Skeletal muscle cell (primary cell): ENCODE measurements around the gene SLC12A5.

Source experiments
- DNase-seq: peaks from one replicate; pipeline ENCODE4 v3.0.0-alpha.2; 2010; ENCODE audit warnings: low read depth
- H3K4me3 ChIP-seq: 2 replicates; pipeline ENCODE4 v1.5.1; 2011; ENCODE audit warnings: low read depth, mild to moderate bottlenecking, control low read depth, low read length, moderate library complexity

The SLC12A5 gene

GRCh38 chr20:46065006-46065405, 36.0 kb downstream of the SLC12A5 start:
- DNase-seq, result no peak
- no peak overlapping the region for H3K4me3 ChIP-seq

DNA sequence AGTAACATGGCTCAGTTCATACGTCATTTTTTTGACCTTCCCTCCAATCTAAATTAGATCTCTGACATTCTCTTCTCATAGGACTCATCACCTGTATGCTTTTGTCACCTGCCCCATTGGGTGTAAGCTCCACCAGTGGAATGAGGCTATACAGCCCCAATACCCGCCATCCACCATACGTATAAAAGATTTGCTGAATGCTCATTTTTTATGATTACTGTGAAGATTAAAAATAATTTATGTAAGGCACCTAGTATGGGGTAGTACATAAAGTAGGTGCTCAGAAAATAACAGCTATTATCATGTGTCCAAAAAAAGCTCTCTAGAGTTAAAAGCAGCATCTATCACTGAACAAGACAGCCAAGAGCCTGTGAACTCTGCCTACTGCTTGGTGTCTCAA, 36.7 kb downstream of the SLC12A5 start:
- no peak for DNase-seq
- no peak overlapping the region for H3K4me3 ChIP-seq

DNA sequence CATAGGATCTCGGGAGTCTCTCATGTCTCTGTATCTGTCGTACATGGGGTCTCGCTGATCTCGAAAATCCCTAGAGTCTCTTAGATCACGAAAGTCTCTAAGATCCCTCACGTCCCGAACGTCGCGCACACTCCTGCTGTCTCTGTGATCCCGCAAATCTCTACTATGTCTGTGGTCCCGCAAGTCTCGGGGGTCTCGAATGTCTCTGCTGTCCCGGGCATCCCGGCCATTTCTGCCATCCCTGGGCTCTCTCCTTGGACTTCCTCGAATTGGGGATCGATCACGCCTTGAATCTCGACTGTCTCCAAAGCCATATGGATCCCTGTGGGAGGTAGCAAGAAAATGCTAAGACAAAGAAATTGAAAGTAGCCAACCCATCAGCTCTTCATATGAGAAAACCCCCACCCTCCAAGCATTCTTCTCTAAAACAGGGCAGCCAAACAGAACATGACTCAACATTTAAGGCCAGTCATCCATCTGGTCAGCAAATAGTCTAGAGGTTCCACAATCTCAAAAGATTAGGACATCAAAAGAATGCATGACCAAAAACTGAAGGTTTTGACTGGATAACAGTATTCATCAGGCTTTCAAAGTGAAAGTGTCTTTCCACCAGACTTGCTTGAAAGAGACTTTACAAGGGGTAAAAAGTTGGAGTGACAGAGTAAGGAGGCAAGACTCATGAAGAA, 41.3 kb downstream of the SLC12A5 start:
- DNase-seq, result no peak
- no peak overlapping the region for H3K4me3 ChIP-seq

DNA sequence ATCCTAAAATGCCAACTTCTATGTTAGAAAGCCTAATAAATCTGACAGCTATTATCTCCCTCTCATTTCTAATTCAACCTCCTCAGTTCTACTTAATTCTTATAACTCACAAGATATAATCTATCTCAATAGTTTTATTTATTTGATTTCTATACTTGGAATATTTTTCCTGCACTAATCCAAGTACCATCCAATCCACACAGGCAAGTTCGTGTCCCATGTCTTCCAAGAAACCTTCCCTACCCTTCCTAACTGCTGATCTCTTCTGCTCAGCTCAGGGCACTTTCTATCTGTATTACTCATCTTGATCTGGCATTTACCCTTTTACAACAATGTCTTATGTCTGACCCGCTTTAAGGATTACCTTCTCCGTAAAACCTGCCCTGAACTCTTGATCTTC, 42.6 kb downstream of the SLC12A5 start:
- H3K4me3 ChIP-seq, result no peak overlapping the region
- no peak for DNase-seq

DNA sequence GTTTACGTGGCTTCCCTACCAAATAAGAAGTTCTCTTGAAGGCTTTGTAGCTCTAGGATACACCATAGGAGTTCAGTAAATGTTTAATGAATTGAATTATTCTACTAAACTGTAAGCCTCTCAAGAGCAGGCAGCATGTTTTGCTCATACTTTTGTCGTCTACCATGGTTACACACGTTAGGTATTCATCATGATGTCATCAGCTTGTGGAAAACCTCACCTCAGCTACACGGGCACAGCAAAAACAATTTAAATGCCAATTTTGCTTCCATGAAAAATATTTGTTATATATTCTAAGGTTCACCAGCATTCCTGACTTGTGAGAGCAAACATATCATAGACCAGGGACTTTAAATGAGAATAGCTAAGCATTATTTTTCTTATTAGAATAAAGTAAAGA, 44.0 kb downstream of the SLC12A5 start:
- no peak for DNase-seq
- H3K4me3 ChIP-seq, result no peak overlapping the region

- no peak for DNase-seq
- H3K4me3 ChIP-seq, result no peak overlapping the region
Measured at GRCh38 chr20:46073443-46073842, 44.4 kb downstream of the SLC12A5 start.

GRCh38 chr20:46074006-46074405, 45.0 kb downstream of the SLC12A5 start:
- H3K4me3 ChIP-seq, result no peak overlapping the region
- no peak for DNase-seq

GRCh38 chr20:46076806-46077205, 47.8 kb downstream of the SLC12A5 start:
- no peak overlapping the region for H3K4me3 ChIP-seq
- DNase-seq, result no peak

GRCh38 chr20:46077642-46078305, 48.8 kb downstream of the SLC12A5 start:
- no peak overlapping the region for H3K4me3 ChIP-seq
- DNase-seq, result no peak

GRCh38 chr20:46078954-46079353, 49.9 kb downstream of the SLC12A5 start:
- DNase-seq, result no peak
- H3K4me3 ChIP-seq, result no peak overlapping the region

DNA sequence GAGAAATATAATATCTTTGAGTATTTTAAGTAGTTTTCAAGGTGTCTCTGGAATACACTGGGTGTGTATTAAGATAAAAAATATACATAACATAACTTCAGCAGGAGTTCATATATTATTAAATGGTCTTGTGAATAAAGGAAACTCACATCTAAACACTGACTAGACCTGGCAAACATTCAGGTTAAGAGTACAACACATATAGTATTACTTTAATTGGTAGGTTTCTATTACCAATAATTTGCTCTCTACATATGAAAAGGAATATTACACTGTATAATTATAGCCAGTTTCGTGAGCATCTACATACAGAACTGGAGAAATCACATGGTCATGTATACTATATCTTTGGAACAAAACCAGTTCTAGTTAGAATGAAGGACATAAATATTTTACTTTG, 52.1 kb downstream of the SLC12A5 start:
- no peak overlapping the region for H3K4me3 ChIP-seq
- no peak for DNase-seq

- no peak for DNase-seq
- H3K4me3 ChIP-seq, result no peak overlapping the region
Measured at GRCh38 chr20:46083101-46083500, 54.1 kb downstream of the SLC12A5 start.

DNA sequence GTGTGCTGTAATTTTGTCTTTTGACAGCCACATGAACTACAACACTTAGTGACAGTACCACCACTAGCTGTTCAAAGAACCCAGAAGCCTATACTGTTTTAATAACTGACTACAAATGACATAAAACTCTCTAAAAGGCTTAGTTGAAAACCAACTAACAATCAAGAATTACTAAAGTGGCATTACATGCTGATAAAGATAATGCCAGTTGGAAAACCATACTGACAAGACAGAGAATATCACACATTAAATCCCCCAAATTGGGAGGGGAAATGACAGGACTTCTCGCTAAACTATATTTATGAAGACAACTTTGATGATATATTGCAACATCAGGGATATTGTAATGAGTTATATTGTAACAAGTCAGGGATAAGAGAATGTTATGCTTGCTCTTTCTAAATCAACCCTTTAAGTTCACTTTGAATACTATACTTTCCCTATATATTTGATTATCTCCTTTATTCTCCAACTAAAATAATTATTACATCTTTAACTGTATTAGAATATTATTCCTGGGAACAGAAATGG, 54.6 kb downstream of the SLC12A5 start:
- H3K4me3 ChIP-seq, result no peak overlapping the region
- no peak for DNase-seq

DNA sequence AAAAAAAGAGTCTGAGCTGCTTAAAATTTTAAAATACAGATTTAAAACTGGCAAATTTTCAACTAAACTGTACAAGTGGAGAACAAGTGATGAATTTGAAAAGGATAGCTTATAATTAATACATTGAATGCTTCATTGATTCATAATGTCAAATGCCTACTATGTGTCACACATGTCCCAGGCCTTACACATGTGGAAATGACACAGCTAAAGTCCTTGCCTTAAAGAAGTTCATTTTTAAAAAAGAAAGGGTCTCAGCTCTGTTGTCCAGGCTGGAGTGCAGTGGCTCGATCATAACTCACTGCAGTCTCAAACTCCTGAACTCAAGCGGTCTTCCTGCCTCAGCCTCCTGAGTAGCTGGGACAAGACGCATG, 55.8 kb downstream of the SLC12A5 start:
- no peak overlapping the region for H3K4me3 ChIP-seq
- no peak for DNase-seq

- DNase-seq, result peak; percentile 30
- no peak overlapping the region for H3K4me3 ChIP-seq
Measured at GRCh38 chr20:46085179-46085851, 56.3 kb downstream of the SLC12A5 start.

- no peak for DNase-seq
- H3K4me3 ChIP-seq, result no peak overlapping the region
Measured at GRCh38 chr20:46087161-46087560, 58.1 kb downstream of the SLC12A5 start.

DNA sequence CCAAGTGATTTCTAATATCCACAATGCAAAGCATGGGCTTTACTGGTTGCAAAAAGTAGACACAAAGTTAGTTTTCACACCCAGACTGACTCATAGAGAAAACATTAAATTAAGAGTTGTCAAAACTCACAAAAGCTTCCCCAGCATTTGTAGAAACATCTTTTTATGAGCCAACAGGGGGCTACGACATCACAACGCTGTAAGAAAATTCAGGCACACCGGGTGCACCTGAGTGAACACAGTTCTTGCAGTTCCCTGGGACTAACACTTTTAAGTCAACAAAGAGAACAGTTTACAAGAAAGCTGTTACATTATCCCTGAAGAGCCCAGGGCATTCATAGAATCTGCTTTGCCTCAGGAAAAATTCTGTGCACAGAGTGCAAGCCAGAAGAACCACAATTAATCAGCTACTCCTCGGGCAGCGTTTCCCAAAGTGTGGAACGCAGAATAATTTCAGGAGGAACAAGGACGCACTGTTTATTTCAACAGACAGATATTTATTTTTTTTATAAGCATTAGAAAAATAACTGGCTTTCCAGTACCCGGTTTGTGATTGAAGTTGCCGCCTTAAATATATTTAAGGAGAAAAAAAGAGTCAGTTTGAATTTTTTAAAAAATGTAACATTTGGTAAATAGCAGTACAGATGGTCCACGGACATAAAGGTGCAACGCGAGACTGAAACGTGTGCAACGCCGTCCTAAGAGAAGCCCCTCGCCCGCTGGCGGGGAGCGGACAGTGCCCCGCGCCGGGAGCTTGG, 59.6 kb downstream of the SLC12A5 start:
- peak overlapping the region; percentile 87 for H3K4me3 ChIP-seq
- DNase-seq, result no peak

GRCh38 chr20:46089167-46089416, 60.1 kb downstream of the SLC12A5 start:
- H3K4me3 ChIP-seq, result peak overlapping the region; percentile 87
- no peak for DNase-seq

DNA sequence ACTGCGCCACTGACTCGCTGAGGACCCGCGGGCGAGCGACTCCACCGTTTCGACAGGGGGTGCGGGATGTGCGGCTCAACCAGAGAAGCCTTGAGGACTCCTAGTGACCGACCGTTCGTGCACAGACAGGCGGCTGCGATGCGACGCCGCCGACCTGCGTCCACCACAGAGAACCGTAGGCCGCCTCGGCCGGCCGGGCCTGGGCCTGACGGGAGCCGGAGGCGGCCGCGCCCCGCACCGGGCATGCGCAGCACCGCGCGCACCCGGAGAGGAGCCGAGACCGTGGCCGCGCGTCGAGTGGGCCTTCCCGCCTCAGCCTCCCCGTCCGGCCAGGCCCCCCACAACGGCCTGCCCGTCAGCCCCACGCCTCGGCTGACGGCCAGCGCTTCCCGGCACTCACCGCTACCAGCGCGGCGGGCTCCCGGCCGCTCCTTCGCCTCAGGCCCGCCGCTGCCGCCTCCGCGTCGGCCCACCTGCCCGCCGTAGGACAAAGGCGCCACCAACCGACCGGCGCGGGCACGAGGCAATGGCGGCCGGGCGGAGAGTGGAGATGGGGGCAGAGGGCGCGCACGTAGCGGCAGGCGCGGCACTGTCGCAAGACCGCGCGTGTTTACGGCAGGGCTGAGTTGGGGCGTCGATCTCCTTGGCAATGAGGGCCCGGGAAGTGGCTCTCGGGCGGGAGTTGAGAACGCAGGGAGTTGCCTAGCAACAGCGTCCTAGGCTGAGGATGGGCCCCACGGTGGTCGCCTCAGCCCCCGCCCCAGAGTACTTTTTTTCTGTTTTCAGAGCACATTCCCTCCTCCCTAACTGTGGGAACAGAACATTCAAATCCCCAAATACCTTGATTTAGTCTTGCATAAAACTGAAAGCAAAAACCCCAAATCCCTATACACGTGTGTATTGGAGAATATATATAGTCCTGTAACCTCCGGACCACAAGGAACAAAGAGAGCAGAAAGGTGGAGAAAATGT, 60.7 kb downstream of the SLC12A5 start, which contains the start of gene NCOA5:
Gene NCOA5, minus strand, starts transcription at position 546 of the 972 bp plus-strand sequence. CDS start 10,538 bp downstream, outside the sequence.
- H3K4me3 ChIP-seq, result peak within 1 kb of the TSS; percentile 87
- peak; percentile 91 for DNase-seq
